ENCODE data around the gene LARP1.

- TF ChIP-seq CTCF (IDR thresholded peaks at IDR 0.05) (no peak), POLR2A (IDR thresholded peaks at IDR 0.05) (no peak)
Observed at GRCh38 chr5:154779105-154779504, 23.9 kb downstream of the LARP1 start.

Data from upper lobe of left lung (tissue), 4 donors.